DND-41 (cell line): Measurements from ENCODE around the gene CA11.

Experiments used
- CTCF ChIP-seq: IDR thresholded peaks from 2 replicates; pipeline ENCODE4 v1.5.1; 2012; ENCODE audit warnings: borderline replicate concordance, low read length, moderate library complexity, mild to moderate bottlenecking; ENCODE audit not compliant: poor library complexity, severe bottlenecking; ENCODE audit errors: extremely low read depth
- EZH2 ChIP-seq: IDR thresholded peaks from 3 replicates; pipeline ENCODE4 v1.6.1; 2012; ENCODE audit warnings: borderline replicate concordance, low read depth, mild to moderate bottlenecking, moderate library complexity, low read length, inconsistent platforms; ENCODE audit not compliant: severe bottlenecking

- TF ChIP-seq EZH2 (no peak), CTCF (no peak)
Measured at GRCh38 chr19:48665786-48666185, 19.8 kb upstream of the CA11 start.
